AML-193 (cell line): Measurements from ENCODE around the gene GALNT15.

Experiments
- DNase-seq, 2 experiments: peaks; one replicate each; lab custom pipeline; 2025; lab: John Stamatoyannopoulos, UW

GALNT15 gene

GRCh38 chr3:16187213-16187790, 12.8 kb downstream of the GALNT15 start:
- no peak for DNase-seq

GRCh38 chr3:16188071-16188470, 13.6 kb downstream of the GALNT15 start:
- DNase-seq = no peak

- no peak for DNase-seq
Observed at GRCh38 chr3:16189201-16189600, 14.7 kb downstream of the GALNT15 start.

- DNase-seq = no peak
Observed at GRCh38 chr3:16190704-16191103, 16.2 kb downstream of the GALNT15 start.

GRCh38 chr3:16191591-16191990, 17.1 kb downstream of the GALNT15 start:
- no peak for DNase-seq

GRCh38 chr3:16192176-16192811, 17.8 kb downstream of the GALNT15 start:
- no peak for DNase-seq

- DNase-seq = no peak
Observed at GRCh38 chr3:16198427-16198826, 23.9 kb downstream of the GALNT15 start.

GRCh38 chr3:16199769-16200168, 25.3 kb downstream of the GALNT15 start:
- no peak for DNase-seq

GRCh38 chr3:16200411-16200810, 25.9 kb downstream of the GALNT15 start:
- no peak for DNase-seq

- no peak for DNase-seq
Observed at GRCh38 chr3:16203031-16203430, 28.6 kb downstream of the GALNT15 start.

GRCh38 chr3:16203671-16204629, 29.5 kb downstream of the GALNT15 start:
- DNase-seq = no peak

GRCh38 chr3:16204751-16205150, 30.3 kb downstream of the GALNT15 start:
- DNase-seq = no peak

GRCh38 chr3:16205156-16205870, 30.8 kb downstream of the GALNT15 start:
- no peak for DNase-seq

- DNase-seq = no peak
Observed at GRCh38 chr3:16207031-16207430, 32.6 kb downstream of the GALNT15 start.

GRCh38 chr3:16211176-16211904, 36.9 kb downstream of the GALNT15 start:
- peak in 1 of 2 experiments; percentile 9 for DNase-seq

GRCh38 chr3:16214366-16214765, 39.9 kb downstream of the GALNT15 start:
- DNase-seq = no peak

GRCh38 chr3:16216373-16216935, 42.0 kb downstream of the GALNT15 start:
- DNase-seq = no peak

GRCh38 chr3:16219777-16220176, 45.3 kb downstream of the GALNT15 start:
- no peak for DNase-seq

- no peak for DNase-seq
Observed at GRCh38 chr3:16221990-16222389, 47.5 kb downstream of the GALNT15 start.

- no peak for DNase-seq
Observed at GRCh38 chr3:16222547-16222946, 48.1 kb downstream of the GALNT15 start.

- DNase-seq = no peak
Observed at GRCh38 chr3:16224325-16224724, 49.8 kb downstream of the GALNT15 start.
